HG03457 (cell line): Measurements from ENCODE around the gene LTBP1.

Experiments used
- ATAC-seq: cut with Tn5 transposase; IDR thresholded peaks from one replicate; pipeline ENCODE4 v1.9.1; 2021; ENCODE audit warnings: moderate number of reproducible peaks; ENCODE audit not compliant: unreplicated experiment

Gene LTBP1

DNA sequence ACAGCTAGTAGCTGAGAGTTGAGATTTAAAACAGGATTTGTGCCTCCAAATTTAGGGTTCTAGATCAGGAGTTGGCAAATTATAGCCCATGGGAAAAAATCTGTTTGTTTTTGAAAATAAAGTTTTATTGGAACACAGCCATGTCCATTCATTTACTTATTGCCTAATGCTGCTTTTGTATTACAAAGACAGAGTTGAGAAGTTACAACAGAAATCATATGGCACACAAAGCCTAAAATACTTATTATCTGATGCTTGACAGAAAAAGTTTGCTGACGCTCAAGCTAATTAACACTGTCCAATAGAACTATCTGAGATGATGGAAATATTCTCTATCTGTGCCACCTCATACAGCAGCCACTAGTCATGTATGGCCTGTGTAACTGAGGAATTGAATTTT, 300.6 kb downstream of the LTBP1 start:
- no peak for ATAC-seq

DNA sequence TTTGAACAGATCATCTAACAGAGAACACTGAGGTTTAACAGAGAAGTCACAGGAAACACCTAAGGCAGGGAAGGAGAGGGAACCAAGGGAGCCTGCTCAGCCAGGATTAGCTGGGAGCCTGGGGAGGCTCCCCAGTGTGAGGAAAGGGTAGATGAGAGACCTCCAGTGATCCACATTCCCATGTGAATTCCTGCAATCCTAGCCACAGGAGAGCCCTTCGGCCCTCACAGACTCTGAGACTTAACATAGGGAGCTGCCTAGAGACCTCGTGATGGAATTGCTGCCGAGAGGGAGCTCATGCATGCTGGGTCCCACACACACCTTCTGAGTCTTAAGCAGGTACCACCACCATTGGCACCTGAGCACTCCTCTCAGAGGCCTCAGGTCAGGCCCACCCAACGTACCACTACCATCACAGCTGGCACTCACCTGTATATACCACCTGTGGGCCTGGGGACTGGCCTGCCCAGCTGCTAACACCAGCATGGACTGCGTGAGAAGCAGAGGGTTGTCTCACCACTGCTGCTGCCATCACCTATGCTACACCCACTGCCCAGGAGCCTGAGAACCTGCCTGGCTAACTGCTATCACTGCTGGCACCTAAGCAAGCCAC, 303.8 kb downstream of the LTBP1 start:
- ATAC-seq = no peak

DNA sequence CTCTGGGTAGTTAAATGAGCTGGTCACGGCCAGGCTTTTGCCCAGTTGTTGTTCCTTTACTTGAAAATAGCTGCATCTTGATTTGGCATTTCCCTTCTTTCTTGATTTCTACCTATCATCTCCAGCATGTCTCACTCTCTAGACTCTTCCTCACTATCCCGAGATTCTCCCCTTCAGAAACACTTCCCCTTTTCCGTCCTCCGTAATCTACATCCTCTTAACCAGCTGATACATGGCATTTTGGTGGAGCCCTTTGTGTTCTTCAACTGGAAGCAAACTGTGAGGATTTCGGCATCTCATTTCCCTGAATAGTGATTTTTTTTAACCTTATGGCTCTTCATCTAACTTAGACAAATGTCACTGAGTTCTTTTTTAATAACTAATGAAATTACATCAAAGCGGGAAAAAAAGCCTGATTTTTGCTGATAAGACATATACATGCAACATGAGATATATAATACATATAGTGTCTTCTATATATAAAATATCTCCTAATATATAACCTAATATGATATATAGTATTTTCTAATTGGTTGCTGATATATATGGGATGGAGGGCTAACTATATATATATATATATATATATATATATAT, 309.5 kb downstream of the LTBP1 start:
- ATAC-seq = no peak

DNA sequence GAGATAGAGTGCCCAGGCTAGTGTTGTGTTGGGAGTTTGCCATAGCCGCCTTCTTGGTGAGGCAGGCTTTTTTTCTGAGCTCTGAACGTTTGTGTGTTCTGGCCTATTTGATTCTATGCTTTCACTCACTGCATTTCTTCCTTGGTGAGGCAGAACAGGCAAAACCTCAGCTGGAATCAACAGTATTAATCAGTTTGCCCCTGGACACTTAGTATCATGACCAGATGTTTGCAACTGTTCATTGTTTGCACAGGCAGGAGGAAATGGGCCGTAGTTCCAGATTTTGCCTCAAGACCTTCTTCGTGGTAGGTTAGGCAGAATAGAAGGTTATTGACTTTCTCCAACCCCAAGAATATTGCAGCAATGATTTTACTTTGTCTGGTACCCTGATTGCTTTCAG, 311.6 kb downstream of the LTBP1 start:
- ATAC-seq = no peak

DNA sequence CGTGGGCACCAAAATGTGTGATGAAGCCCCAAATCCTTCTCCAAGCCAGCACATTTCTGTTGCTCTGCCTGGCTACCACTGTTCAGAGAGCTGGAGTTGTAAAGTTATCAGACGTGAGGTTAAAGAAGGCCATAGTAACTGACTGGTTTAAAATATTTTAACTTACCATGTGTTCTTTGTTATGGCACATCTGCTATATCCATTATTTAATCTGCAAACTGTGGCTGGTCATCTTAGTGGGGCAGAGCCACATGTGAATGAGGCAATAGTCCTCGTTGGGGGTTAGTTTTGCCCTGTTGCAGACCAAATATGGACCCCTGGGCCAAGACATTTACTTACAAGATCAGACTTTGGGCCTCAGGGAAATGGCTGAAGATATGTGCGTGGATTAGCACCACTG, 315.3 kb downstream of the LTBP1 start:
- no peak for ATAC-seq

DNA sequence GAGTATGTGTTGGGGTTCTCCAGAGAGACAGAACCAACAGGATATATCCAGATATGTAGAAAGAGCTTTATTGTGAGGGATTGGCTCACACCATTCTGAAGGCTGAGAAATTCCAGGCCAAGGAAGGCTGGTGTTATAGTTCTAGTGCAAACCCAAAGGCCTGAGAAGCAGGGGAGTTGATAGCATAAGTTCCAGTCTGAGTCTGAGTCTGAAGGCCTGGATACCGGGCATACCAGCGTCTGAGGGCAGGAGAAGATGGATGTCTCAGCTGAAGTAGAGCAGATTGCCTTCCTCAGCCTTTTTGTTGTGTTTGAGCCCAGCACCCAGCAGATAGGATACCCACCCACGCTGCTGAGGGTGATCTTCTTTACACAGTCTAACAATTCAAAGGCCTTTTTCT, 318.0 kb downstream of the LTBP1 start:
- ATAC-seq = no peak

DNA sequence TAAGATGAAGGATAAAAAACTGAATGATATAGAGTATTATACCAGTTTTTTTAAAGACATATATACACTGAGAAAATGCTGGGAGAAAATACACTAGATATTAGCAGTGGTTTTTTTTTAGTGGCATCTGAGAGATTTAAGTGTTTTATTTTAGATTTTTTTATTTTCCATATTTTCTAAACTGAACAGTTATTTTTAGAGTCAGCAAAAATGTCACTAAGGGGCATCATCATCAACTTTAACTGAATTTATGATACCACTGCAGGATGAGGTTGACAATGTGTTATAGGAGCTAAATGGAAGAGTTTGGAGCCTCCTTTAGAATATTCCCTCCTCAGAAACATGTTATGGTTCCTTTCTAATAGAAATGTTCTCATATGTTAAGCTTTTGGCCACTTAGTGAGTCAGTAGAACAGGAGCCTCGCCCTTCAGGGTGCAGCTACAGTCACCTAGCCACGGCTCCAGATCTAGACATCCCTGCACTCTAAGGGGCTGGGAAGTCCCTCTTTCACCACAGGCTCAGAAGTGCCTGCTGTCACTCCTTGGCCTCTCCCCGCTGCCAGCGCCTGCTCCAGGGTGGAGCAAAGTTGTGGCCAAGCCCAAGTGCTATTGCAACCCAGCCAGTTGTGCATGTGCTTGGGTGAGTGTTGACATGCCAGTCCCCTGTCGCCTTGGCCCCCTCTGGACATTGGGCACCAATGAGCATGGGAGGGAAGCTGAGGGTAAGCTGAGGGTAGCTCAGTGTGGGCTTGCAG, 319.0 kb downstream of the LTBP1 start:
- no peak for ATAC-seq

DNA sequence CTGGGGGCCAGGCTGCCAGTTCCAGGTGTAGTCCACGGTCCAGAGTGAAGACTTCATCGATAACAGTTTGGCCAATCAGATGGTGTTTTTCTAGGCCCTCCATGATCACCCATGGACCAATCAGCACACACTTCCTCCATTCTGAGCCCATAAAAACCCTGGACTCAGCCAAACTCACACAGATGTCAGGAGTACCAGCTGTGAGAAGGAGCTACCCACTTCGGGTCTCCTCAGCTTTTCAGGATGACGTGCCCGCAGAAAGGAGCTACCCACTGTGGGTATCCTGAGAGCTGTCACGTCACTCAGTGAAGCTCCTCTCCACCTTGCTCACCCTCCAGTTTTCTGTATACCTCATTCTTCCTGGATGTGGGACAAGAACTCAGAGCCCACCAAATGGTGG, 319.7 kb downstream of the LTBP1 start:
- no peak for ATAC-seq

DNA sequence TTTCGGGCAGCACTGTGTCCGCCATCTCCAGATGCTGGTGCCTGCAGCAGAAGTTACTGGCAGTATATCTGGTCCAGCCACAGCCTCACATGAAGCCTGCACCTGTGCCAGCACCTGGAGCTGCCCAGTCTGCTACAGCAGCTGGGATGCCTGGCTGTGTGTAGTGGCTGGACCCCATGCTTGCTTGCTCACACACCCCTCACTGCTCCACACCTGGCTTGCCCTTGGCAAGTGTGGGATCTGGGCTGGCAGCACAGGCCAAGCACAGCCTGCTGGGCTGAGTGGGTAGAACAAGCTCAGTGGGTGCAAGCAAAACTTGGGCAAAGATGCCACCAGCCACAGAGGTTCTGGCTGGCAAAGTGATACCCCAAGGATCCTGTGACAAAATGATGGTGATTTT, 320.3 kb downstream of the LTBP1 start:
- ATAC-seq = no peak

DNA sequence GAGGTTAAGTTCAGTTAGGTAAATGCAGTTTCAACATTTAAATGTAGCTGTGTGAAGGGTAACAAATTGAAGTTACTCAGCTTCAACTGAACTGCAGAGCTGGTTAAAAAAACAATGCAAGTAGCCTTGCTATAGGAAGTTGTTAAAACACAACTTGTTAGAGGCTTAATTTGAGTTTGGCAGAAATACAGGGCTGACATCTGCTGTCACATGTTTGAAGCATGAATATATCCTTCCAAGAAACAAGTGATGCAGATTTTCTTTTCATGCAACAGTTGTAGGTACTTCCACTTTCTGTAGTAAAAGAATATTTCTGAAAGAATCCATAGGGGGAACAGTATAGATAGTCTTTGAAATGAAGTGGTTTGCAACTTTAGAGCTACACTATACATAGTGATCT, 321.0 kb downstream of the LTBP1 start:
- ATAC-seq = no peak

DNA sequence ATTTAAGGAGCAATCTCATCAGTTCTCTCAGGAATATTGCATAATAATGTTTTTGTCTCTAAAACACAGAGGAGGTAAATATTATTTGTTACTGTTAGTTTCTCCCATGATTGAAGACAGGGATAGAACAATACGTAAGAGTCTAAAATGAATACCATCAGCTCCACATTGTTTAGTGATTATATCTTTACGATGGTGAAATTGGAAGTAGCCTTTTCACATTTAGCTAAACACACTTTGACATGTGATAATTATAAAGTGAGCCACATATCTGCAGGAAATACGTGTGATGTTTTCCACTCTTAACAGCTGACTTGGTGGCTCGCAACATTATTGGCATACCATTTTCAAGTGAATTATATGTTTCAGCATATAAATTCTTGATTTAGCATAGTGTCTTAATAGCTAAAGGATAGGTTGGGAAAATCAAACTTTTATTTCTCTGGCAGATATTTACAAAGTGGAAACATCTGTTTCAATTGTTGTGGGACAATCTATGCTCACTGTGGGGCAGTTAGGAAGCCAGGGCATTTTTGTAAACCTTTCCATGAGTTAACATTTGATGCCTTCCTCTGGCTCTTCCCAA, 321.6 kb downstream of the LTBP1 start:
- no peak for ATAC-seq

DNA sequence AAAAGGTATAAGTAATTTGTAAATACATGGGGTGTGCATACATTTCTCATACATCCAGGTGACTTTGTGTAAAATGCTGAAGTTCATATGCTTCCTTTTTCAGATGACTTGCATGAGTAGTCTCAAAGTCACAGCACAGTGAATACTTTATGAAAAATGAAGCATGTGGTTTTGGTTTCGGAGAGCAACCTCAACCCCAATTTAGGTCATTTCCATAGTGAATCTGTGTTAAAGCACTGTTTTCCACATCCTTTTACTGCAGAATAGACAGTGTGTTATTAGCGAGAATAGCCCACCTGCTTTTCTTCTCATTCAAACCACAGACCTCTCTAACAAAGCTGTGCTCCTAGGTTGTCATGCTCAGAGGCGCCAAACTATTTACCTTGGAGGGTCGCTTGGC, 325.2 kb downstream of the LTBP1 start:
- ATAC-seq = peak; percentile 94

DNA sequence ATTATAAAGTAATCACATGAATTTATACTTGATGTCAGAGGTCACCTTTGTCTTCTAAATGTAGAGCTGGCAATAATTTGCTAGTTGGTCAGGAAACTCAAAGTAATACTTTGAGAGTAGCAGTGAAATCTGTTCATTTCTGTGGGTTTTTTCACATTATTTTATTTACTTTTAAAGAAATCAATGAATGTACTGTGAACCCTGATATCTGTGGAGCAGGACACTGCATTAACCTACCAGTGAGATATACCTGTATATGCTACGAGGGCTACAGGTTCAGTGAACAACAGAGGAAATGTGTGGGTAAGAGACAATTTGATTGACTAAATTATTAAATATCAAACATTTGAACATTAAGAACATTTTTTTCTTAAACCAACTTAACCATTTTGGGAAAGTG, 326.7 kb downstream of the LTBP1 start:
- no peak for ATAC-seq

DNA sequence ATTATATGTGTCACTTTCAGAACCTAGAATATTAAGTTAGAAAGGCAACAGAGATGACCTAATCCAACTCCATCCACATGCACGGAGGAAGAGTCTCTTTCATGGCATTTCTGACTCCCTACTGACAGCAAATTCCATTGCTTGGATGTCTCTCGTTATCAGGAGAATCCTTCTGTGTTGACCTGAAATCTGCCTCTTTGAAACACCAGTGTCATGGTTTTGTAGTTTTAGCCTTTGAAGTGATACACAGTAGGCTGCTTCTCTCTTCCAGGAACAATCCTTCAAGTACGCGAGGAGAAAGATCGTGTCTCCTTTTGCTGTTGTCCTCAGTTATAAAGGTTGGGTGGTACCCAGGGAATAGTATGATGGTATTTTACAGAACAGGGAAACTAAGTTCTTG, 327.8 kb downstream of the LTBP1 start:
- ATAC-seq = no peak

DNA sequence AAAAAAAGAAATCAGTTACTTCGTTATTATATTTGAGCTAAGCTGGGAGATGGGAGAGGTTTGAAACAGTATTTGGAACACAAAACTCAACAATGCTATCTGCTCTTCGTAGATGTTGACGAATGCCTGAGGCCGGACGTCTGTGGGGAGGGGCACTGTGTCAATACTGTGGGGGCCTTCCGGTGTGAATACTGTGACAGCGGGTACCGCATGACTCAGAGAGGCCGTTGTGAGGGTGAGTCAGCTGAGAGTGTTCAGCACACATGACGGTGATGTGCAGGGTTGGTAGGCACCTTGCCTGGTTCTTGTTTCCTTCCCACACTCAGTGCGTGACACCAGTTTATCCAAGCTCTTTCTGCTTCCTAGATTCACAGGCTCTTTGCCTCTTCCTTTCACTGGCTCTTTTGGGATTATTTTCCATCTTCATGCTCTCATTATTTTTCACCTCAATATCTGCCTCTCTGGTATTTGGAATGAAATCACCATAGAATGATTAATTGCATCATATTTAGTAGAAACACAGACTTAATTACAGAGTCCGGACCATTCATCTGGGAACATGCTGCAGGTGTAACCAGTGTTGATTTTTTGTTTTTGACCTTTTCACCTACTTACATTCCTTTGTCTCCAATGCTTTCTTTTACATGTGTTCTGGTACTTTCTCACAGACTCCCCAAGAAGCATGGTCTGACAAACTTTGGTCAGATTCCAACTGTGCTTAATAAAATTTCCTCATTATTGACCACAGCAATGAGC, 329.1 kb downstream of the LTBP1 start:
- no peak for ATAC-seq

DNA sequence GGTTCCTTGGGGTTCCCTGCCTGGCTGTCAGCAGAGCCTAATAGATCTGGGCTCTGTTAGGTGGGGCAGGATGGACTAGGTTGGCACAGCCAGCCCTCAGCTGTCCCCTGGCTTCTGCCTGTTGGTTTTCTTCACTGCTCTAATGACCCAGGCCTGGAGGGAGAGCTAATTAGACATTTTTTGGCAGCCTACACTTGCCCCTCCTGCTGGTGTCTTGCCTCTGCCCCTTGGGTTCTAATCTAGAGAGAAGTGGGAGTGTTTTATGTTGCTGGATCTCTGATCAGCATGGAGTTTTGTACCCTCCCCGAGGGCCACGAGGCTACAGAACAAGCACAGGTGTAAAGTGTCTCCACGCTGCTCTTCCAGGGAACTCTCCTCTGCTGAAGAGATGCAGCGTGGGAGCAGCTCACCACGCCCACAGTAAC, 330.3 kb downstream of the LTBP1 start:
- ATAC-seq = no peak

DNA sequence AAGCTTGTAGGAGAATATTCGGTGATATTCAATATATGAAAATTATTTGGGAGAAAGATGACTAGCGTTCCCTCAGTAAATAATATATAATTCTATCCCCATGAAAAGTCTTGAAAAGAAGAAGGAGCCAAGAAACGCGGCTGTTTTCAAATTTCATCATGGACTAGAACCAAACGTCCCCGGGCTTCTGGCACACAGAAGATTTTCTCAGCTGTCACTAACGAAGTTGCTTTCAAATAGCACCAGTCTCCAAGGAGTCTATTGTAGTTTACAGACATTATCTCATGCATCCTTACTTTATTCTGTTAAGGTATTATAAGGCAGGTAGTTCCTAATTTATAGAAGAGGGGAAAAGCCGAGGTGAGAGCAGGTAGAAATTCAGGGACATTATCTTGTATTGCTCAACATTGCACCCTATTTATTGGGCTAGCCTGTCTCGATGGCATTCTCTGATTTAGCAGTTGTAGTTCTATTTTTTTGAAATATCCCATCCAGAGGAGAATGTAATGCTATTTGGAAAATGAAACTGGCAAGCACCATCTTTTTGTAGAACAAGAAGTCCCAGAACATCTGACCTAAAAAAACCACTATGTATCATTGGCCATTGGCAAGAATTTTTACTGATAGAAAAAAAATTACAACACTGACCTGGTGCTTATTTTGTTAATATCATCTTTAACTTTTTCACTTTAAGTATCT, 331.6 kb downstream of the LTBP1 start:
- no peak for ATAC-seq

DNA sequence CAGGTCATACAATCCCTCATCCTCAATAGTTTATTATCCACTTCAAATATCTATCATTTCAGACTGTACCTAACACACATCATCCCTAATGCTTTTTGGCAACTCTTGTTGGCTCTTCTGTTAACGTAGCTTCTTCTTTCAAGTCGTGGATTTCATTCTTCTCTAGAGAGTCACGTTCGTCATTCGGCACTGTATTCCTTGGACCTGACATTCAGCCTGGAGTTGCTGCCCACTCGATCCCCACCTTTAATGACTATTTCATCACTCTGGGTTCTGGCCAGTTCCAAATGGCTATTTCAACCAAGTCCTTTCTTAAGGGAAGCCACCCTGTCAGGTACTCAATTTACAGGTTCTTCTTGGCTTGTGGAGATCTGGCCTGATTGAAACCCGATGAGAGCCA, 337.5 kb downstream of the LTBP1 start:
- no peak for ATAC-seq

DNA sequence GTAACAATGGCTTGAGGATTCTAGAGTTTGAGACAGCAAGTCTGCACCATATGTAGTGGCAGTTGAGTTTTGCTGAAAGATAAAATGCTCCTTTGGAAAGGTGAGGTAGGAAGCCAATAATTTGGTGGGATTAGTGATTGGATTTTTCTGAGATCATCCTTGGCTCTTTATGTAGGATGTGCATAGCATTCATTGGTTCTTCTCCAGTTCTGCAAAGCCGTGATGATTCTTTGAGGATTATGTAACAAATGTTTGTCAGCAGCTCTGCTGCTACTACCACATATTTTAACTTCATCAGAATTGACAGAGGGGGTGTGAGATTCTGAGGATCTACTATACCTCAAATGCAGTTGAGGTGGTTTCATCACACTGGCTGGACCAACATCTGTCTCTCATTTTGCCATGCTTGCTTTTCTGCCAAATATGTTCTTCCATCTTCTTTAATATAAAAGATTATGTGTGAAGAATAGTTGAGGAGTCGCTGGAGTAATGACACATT, 340.8 kb downstream of the LTBP1 start:
- ATAC-seq = no peak

DNA sequence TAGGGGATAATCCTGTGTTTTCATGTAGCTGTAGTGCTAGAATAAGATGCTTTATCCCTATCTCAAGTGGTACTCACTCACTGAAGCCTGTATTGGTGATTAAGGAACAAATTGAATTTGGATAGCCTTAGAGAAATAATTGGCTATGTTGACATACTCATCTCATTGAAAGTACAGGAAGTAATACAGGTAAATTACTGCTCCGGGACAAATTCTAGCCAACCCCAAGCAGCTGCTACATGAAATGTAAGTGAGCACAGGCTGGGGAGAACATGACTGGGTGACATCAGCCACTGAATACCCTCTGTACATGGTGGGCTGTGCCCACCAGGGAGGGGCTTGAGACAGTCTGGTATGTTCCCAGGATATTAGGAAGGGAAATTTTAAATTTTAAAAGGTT, 341.3 kb downstream of the LTBP1 start:
- no peak for ATAC-seq

DNA sequence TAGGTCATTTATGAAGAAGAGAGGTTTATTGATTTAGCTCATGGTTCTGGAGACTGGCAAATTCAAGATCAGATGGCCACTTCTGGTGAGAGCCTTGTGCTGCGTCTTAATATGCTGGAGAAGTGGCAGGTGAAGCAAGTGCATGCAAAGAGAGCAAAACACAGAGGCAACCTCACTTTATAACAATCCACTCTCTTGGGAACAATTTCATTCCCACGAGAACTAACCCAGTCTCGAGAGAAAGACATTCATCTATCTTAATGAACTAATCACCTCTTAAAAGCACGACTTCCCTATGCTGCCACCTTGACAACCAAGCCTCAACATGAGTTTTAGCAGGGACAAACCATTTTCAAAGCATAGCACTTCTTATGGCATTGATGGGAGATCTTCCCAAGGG, 343.2 kb downstream of the LTBP1 start:
- no peak for ATAC-seq
